GM12878 (cell line): ENCODE results near the gene GALNTL6. TPM values are rescaled to one million over a fixed set of nuclear protein-coding genes. Genes with fewer than 3 reads are reported as not detected.

Experiments used
- ATAC-seq: fragments of 200-7000 bp; cut with Tn5 transposase; 3 replicates; pipeline ENCODE4 v1.9.1; 2020; ENCODE audit warnings: mild to moderate bottlenecking, moderate library complexity
- BruUV-seq: library from RNA; stranded (reverse); fragments of 400-500 nt; replicated peaks from 2 replicates; lab custom pipeline; 2021; lab: Mats Ljungman, UMichigan
- CTCF ChIA-PET: fragments of 300-600 bp; sonication (Branson Sonifier 250); formaldehyde crosslinking; extraction: SDS; loops from one replicate; lab custom pipeline; 2021; ENCODE audit warnings: inconsistent platforms; lab: Yijun Ruan, JAX
- POLR2A ChIA-PET: fragments of 350-600 bp; formaldehyde crosslinking; extraction: SDS; loops from one replicate; lab custom pipeline; 2021; ENCODE audit warnings: inconsistent platforms; lab: Charles Lee
- RAD21 ChIA-PET: fragments of 300-600 bp; sonication (Branson Sonifier 250); formaldehyde crosslinking; loops from one replicate; lab custom pipeline; 2023; ENCODE audit warnings: antibody characterized with exemption; ENCODE audit not compliant: unreplicated experiment; lab: Charles Lee
- SMC1A ChIA-PET: fragments of 300-600 bp; sonication (Branson Sonifier 250); formaldehyde crosslinking; loops from one replicate; lab custom pipeline; 2023; ENCODE audit not compliant: unreplicated experiment, uncharacterized antibody; lab: Charles Lee
- DNase-seq: peaks from one replicate; pipeline ENCODE4 v3.0.0-alpha.2; 2011; ENCODE audit warnings: low read depth, low spot score
- FAIRE-seq: peaks from 3 replicates; lab custom pipeline; 2011; peaks lifted over from hg19 to GRCh38; lab: Jason Lieb, UNC
- H2AFZ ChIP-seq: 2 replicates; pipeline ENCODE4 v1.6.0; 2011; ENCODE audit warnings: low read depth, low read length, control low read depth; ENCODE audit not compliant: control insufficient read depth
- H3K27ac ChIP-seq: 2 replicates; pipeline ENCODE4 v1.5.1; 2011; ENCODE audit warnings: control low read depth; ENCODE audit not compliant: control insufficient read depth, insufficient read depth
- H3K27me3 ChIP-seq, 2 experiments: replicated peaks in 1 of 2; 2 replicates each; pipeline versions ENCODE4 v1.6.0 to v1.6.1; 2011; ENCODE audit warnings: low read length in 1 of 2; ENCODE audit not compliant: control insufficient read depth in 2 of 2, insufficient read depth in 2 of 2
- H3K36me3 ChIP-seq, 2 experiments: 2 replicates each; pipeline ENCODE4 v1.5.1; 2011; ENCODE audit warnings: low read length in 1 of 2; ENCODE audit not compliant: control insufficient read depth in 2 of 2, insufficient read depth in 2 of 2
- H3K4me1 ChIP-seq: 2 replicates; pipeline ENCODE4 v1.6.1; 2011; ENCODE audit warnings: mild to moderate bottlenecking, low read length, moderate library complexity, mixed read lengths; ENCODE audit not compliant: control insufficient read depth, insufficient read depth
- H3K4me2 ChIP-seq: 2 replicates; pipeline ENCODE4 v1.6.0; 2011; ENCODE audit warnings: control low read depth; ENCODE audit not compliant: control insufficient read depth, insufficient read depth
- H3K4me3 ChIP-seq: fragments of 200-600 bp; sonication (generic); 2 replicates; pipeline ENCODE4 v1.5.1; 2016
- H3K79me2 ChIP-seq: 2 replicates; pipeline ENCODE4 v1.6.0; 2011; ENCODE audit warnings: low read length; ENCODE audit not compliant: control insufficient read depth, insufficient read depth
- H3K9ac ChIP-seq: 2 replicates; pipeline ENCODE4 v1.8.0; 2011; ENCODE audit warnings: low read length, control low read depth, mixed read lengths; ENCODE audit not compliant: control insufficient read depth, insufficient read depth
- H3K9me3 ChIP-seq: replicated peaks from 3 replicates; pipeline ENCODE4 v1.5.1; 2011; ENCODE audit warnings: mild to moderate bottlenecking, low read length; ENCODE audit not compliant: control insufficient read depth, insufficient read depth
- H4K20me1 ChIP-seq: 2 replicates; pipeline ENCODE4 v1.6.0; 2011; ENCODE audit not compliant: control insufficient read depth, insufficient read depth
- BHLHE40 ChIP-seq, 2 experiments: fragments of 450-650 bp in 1 of 2; IDR thresholded peaks; 2 replicates each; pipeline ENCODE4 v1.6.1; 2011 to 2017; ENCODE audit warnings: low read depth in 2 of 2, borderline replicate concordance in 1 of 2, improper control_type of control experiment in 1 of 2, low read length in 1 of 2, mild to moderate bottlenecking in 1 of 2
- CHD4 ChIP-seq: fragments of 200-600 bp; sonication (generic); IDR thresholded peaks from 2 replicates; pipeline ENCODE4 v1.6.1; 2016; ENCODE audit warnings: mild to moderate bottlenecking
- IRF4 ChIP-seq: IDR thresholded peaks from 2 replicates; pipeline ENCODE4 v1.6.1; 2011; ENCODE audit warnings: low read depth, low read length
- MEF2A ChIP-seq: IDR thresholded peaks from 2 replicates; pipeline ENCODE4 v1.6.1; 2011; ENCODE audit warnings: low read depth, mild to moderate bottlenecking, low read length, moderate library complexity; ENCODE audit not compliant: insufficient read depth
- RFX5 ChIP-seq: IDR thresholded peaks from 2 replicates; pipeline ENCODE4 v1.6.1; 2011; ENCODE audit warnings: low read depth, low read length, improper control_type of control experiment
- SIX5 ChIP-seq: IDR thresholded peaks from 2 replicates; pipeline ENCODE4 v1.6.1; 2011; ENCODE audit warnings: mild to moderate bottlenecking, low read depth, low read length, moderate library complexity; ENCODE audit not compliant: severe bottlenecking
- WGBS: methylation state at CpG from one replicate; pipeline ENCODE4 v1.1.6; 2016; ENCODE audit warnings: low lambda C conversion rate; ENCODE audit not compliant: insufficient replicate concordance, insufficient coverage; ENCODE audit errors: missing lambda C conversion rate; 5-methylcytosine and 5-hydroxymethylcytosine counted together
- in situ Hi-C: fragments of 300-500 bp; cut with MboI; formaldehyde crosslinking; loops from 9 replicates; pipeline ENCODE4 v1.14.3; 2018; ENCODE audit warnings: mixed read lengths
- intact Hi-C: fragments of 100-400 bp; cut with micrococcal nuclease; formaldehyde crosslinking; loops from one replicate; pipeline ENCODE4 v1.14.2; 2022; ENCODE audit not compliant: unreplicated experiment
- polyA plus RNA-seq, 11 experiments: library from polyadenylated mRNA; depleted of rRNA in 4 of 11; unstranded in 6 of 11; stranded (reverse) in 5 of 11; fragments of >200 nt; fragmentation: Nextera tagmentation in 4 of 11; fragmentation: Illumina TruSeq in 1 of 11; extraction: Ambion mirVana in 4 of 11; extraction: Trizol in 1 of 11; gene quantifications; 1 replicate in 1 of 11; 2 replicates in 10 of 11; pipeline versions ENCODE4 v1.2.1 to v1.2.3, GENCODE V29; 2011 to 2016; ENCODE audit warnings: inconsistent platforms in 2 of 11, missing spikeins in 2 of 11, low read depth in 1 of 11
- total RNA-seq, 4 experiments: library from RNA; depleted of rRNA in 3 of 4; stranded (reverse); fragments of >200 nt in 3 of 4; fragmentation: Illumina TruSeq in 1 of 4; extraction: Trizol in 1 of 4; gene quantifications; 2 replicates each; pipeline versions ENCODE4 v1.2.1 to v1.2.3, GENCODE V29; 2013 to 2021
- TF ChIP-seq, protein P1 (sequence below): fragments of 450-650 bp; IDR thresholded peaks from 2 replicates; pipeline ENCODE4 v1.6.1; 2017; ENCODE audit warnings: mild to moderate bottlenecking, moderate library complexity
- TF ChIP-seq, protein P2 (sequence below): IDR thresholded peaks from 2 replicates; pipeline ENCODE4 v1.6.1; 2012; ENCODE audit warnings: low read depth, low read length, improper control_type of control experiment
- TF ChIP-seq, protein P3 (sequence below): IDR thresholded peaks from 2 replicates; pipeline ENCODE4 v1.6.1; 2011; ENCODE audit warnings: borderline replicate concordance, low read depth, mild to moderate bottlenecking, moderate library complexity, mixed read lengths, low read length; ENCODE audit not compliant: insufficient read depth; ENCODE audit errors: extremely low read length

Gene GALNTL6
- total and polyA plus RNA-seq, 10 of the 15 experiments (the other 5 are each of a cell fraction or from before 2014, with no cell fraction given): 0.01 to 0.29 TPM; not detected in 8

DNA sequence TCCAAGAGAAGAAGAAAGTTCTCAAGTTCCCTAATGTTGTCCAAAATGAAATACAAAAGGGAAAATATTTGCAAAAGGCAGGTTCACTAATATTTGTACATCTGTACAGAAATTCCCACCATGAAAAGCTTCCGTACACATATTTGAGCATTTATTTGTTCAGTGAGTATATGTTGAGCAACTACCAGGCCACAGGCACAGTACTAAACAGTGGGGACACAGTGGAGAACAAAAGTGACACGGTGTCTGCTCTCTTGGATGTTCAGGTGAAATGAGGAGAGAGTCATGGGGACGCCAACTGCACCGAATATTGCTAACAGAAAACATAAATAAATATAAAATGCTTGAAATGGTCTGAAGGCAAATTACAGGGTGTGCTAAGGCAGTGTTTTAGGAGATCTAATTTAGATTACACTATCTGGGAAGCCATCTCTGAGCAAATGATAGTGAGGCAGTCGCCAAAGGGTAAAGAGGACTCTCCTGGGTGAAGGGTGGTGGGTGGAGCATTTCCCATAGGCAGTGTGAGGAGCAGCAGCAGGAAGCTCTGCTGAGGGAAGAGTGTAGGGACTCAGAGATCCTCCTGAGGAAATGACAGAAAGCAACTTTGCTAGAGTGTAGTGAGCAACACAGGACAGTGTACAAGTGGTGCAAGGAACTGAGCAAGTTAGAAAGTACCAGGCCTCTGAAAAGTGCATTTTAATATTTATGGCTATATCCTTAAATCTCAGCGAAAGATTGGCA, 375.2 kb downstream of the GALNTL6 start:
- ChIA-PET POLR2A (no interaction called here), RAD21 (no interaction called here), CTCF (no interaction called here), SMC1A (no interaction called here)
- DNase-seq: no peak
- H2AFZ ChIP-seq: no peak overlapping the region
- TF ChIP-seq, protein P1, sequence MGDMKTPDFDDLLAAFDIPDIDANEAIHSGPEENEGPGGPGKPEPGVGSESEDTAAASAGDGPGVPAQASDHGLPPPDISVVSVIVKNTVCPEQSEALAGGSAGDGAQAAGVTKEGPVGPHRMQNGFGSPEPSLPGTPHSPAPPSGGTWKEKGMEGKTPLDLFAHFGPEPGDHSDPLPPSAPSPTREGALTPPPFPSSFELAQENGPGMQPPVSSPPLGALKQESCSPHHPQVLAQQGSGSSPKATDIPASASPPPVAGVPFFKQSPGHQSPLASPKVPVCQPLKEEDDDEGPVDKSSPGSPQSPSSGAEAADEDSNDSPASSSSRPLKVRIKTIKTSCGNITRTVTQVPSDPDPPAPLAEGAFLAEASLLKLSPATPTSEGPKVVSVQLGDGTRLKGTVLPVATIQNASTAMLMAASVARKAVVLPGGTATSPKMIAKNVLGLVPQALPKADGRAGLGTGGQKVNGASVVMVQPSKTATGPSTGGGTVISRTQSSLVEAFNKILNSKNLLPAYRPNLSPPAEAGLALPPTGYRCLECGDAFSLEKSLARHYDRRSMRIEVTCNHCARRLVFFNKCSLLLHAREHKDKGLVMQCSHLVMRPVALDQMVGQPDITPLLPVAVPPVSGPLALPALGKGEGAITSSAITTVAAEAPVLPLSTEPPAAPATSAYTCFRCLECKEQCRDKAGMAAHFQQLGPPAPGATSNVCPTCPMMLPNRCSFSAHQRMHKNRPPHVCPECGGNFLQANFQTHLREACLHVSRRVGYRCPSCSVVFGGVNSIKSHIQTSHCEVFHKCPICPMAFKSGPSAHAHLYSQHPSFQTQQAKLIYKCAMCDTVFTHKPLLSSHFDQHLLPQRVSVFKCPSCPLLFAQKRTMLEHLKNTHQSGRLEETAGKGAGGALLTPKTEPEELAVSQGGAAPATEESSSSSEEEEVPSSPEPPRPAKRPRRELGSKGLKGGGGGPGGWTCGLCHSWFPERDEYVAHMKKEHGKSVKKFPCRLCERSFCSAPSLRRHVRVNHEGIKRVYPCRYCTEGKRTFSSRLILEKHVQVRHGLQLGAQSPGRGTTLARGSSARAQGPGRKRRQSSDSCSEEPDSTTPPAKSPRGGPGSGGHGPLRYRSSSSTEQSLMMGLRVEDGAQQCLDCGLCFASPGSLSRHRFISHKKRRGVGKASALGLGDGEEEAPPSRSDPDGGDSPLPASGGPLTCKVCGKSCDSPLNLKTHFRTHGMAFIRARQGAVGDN: no peak
- TF ChIP-seq MEF2A (no peak), CHD4 (no peak), SIX5 (no peak), RFX5 (no peak), IRF4 (no peak), BHLHE40 (IDR thresholded peaks at IDR 0.05; ENCODE audit: borderline replicate concordance in 1 of 2, low read depth in 2 of 2, low read length in 1 of 2) (no peak)
- TF ChIP-seq, protein P2, sequence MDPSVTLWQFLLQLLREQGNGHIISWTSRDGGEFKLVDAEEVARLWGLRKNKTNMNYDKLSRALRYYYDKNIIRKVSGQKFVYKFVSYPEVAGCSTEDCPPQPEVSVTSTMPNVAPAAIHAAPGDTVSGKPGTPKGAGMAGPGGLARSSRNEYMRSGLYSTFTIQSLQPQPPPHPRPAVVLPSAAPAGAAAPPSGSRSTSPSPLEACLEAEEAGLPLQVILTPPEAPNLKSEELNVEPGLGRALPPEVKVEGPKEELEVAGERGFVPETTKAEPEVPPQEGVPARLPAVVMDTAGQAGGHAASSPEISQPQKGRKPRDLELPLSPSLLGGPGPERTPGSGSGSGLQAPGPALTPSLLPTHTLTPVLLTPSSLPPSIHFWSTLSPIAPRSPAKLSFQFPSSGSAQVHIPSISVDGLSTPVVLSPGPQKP: no peak
- TF ChIP-seq, protein P3, sequence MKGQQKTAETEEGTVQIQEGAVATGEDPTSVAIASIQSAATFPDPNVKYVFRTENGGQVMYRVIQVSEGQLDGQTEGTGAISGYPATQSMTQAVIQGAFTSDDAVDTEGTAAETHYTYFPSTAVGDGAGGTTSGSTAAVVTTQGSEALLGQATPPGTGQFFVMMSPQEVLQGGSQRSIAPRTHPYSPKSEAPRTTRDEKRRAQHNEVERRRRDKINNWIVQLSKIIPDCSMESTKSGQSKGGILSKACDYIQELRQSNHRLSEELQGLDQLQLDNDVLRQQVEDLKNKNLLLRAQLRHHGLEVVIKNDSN: no peak
- H3K4me1 ChIP-seq: no peaks in the 10 kb centered on the region
- FAIRE-seq: no peak
- H3K79me2 ChIP-seq: no peaks in the 10 kb centered on the region
- H3K9me3 ChIP-seq: no peaks in the 10 kb centered on the region
- no peak overlapping the region for H3K4me2 ChIP-seq
- H3K27ac ChIP-seq: no peak overlapping the region
- 48% methylated on average over 6 of the region's 6 CpGs for WGBS
- H3K9ac ChIP-seq: no peak overlapping the region
- H3K27me3 ChIP-seq: no peaks in the 10 kb centered on the region
- intact Hi-C loops: no loop called here
- H3K36me3 ChIP-seq: no peaks in the 10 kb centered on the region
- no peak for ATAC-seq
- BruUV-seq: no TSS peak
- no peaks in the 10 kb centered on the region for H4K20me1 ChIP-seq
- in situ Hi-C loops: no loop called here
- H3K4me3 ChIP-seq: no peak overlapping the region
